Right lobe of liver (tissue), 4 donors: ENCODE measurements around the gene FAM184A.

Experiments
- POLR2A ChIP-seq: fragments of 450-650 bp; IDR thresholded peaks from one replicate; pipeline ENCODE4 v1.6.1; 2017; ENCODE audit warnings: antibody characterized with exemption, mild to moderate bottlenecking
- TF ChIP-seq, protein P1 (sequence below), 4 donors: fragments of 200-600 bp in 3 of 4; fragments of 450-650 bp in 1 of 4; IDR thresholded peaks; one replicate each; pipeline versions ENCODE4 v1.5.1 to v1.8.0; 2016 to 2022; ENCODE audit warnings: antibody characterized with exemption in 4 of 4, mild to moderate bottlenecking in 2 of 4
- donor health status: DM: no; HTN: no; CAD: no.
- donor health status: DM: no; HTN: no; CAD: no.
- donor health status: DM: no; HTN: yes; CAD: no.

DNA sequence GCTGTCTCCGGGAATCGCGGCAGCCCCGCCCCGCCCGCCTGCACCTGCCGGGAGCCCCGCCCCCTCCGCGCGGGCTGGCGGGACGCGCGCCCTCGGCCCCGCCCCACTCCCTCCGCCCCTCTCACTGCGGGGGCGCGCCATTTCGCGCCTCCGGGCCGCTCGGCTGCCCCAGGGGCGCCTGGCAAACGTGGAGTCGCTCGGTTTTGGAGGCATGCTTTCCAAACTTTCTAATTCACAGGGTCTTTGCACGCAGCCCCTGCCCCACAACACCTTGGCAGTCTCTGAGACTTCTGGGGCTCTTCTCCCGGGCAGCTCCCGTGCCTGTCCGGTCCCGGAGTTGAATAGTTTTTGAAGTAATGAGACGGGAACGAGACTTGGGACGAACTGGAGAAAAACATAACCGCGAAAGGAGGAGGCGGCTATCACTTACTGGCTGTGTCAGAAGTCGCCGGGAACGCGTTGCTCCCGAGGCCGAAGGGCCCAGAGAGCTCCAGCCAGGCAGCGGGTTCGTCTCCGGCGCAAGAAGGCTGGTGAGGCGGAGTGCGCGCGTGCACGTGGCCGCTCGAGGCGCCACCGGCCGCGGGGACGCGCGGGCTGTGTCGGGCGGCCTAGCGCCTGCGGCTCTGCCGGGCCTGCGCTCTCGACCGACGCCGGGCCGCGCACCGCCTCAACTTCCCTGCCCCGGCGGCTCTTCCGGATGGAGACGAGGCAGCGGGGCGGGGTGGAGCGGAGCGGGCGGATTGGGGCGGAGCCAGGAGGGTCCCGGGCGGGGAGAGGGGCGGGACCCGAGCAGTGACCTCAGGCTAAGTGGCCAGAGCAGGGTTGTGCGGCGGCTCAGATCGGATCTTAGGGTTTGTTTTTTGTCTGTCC, 143.8 kb downstream of the FAM184A start, which contains the start of gene MCM9:
- TF ChIP-seq POLR2A: peak; percentile 89
- TF ChIP-seq, protein P1, sequence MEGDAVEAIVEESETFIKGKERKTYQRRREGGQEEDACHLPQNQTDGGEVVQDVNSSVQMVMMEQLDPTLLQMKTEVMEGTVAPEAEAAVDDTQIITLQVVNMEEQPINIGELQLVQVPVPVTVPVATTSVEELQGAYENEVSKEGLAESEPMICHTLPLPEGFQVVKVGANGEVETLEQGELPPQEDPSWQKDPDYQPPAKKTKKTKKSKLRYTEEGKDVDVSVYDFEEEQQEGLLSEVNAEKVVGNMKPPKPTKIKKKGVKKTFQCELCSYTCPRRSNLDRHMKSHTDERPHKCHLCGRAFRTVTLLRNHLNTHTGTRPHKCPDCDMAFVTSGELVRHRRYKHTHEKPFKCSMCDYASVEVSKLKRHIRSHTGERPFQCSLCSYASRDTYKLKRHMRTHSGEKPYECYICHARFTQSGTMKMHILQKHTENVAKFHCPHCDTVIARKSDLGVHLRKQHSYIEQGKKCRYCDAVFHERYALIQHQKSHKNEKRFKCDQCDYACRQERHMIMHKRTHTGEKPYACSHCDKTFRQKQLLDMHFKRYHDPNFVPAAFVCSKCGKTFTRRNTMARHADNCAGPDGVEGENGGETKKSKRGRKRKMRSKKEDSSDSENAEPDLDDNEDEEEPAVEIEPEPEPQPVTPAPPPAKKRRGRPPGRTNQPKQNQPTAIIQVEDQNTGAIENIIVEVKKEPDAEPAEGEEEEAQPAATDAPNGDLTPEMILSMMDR (IDR thresholded peaks at IDR 0.05): no peak
